GM23338 (cell line): ENCODE measurements around the gene CD63. TPM values are rescaled to one million over a fixed set of nuclear protein-coding genes. Genes with fewer than 3 reads are reported as not detected.

Source experiments
- ATAC-seq: fragments of 200-7000 bp; cut with Tn5 transposase; 3 replicates; pipeline ENCODE4 v1.9.1; 2020
- DNase-seq: peaks from one replicate; pipeline ENCODE4 v3.0.0-alpha.2; 2015; ENCODE audit warnings: low spot score
- H2AFZ ChIP-seq: fragments of 200-600 bp; sonication (generic); 2 replicates; pipeline ENCODE4 v1.8.0; 2016; ENCODE audit warnings: antibody characterized with exemption, mild to moderate bottlenecking, moderate library complexity
- H3F3A ChIP-seq: fragments of 200-600 bp; sonication (generic); replicated peaks from 2 replicates; pipeline ENCODE4 v1.8.0; 2017; ENCODE audit warnings: antibody characterized with exemption, mixed run types, low read depth
- H3K27ac ChIP-seq: fragments of 200-600 bp; sonication (generic); 2 replicates; pipeline ENCODE4 v1.6.1; 2016; ENCODE audit warnings: low read depth
- H3K27me3 ChIP-seq: fragments of 200-600 bp; sonication (generic); 2 replicates; pipeline ENCODE4 v1.8.0; 2016; ENCODE audit warnings: mild to moderate bottlenecking, mixed run types, moderate library complexity; ENCODE audit not compliant: insufficient read depth
- H3K36me3 ChIP-seq: fragments of 200-600 bp; sonication (generic); 2 replicates; pipeline ENCODE4 v1.8.0; 2016; ENCODE audit warnings: mild to moderate bottlenecking; ENCODE audit not compliant: insufficient read depth
- H3K4me1 ChIP-seq: fragments of 200-600 bp; sonication (generic); 2 replicates; pipeline ENCODE4 v1.8.0; 2016; ENCODE audit warnings: mild to moderate bottlenecking, moderate library complexity; ENCODE audit not compliant: insufficient read depth
- H3K4me2 ChIP-seq: fragments of 200-600 bp; sonication (generic); 2 replicates; pipeline ENCODE4 v1.7.1; 2017; ENCODE audit warnings: mixed run types
- H3K4me3 ChIP-seq: fragments of 200-600 bp; sonication (generic); 2 replicates; pipeline ENCODE4 v1.6.1; 2016; ENCODE audit warnings: mixed run types
- H3K79me2 ChIP-seq: fragments of 200-600 bp; sonication (generic); replicated peaks from 2 replicates; pipeline ENCODE4 v1.8.0; 2017; ENCODE audit warnings: mild to moderate bottlenecking; ENCODE audit not compliant: insufficient read depth
- H3K9me2 ChIP-seq: fragments of 200-600 bp; sonication (generic); 2 replicates; pipeline ENCODE4 v1.8.0; 2017; ENCODE audit not compliant: insufficient read depth
- H4K20me1 ChIP-seq: fragments of 200-600 bp; sonication (generic); replicated peaks from 2 replicates; pipeline ENCODE4 v1.8.0; 2017; ENCODE audit warnings: mild to moderate bottlenecking; ENCODE audit not compliant: insufficient read depth
- H3K27ac Mint-ChIP-seq: 2 replicates; pipeline ENCODE4 v1.8.0; 2020; ENCODE audit warnings: inconsistent platforms, mild to moderate bottlenecking, moderate library complexity, mixed read lengths
- H3K27me3 Mint-ChIP-seq: 3 replicates; pipeline ENCODE4 v1.8.0; 2022; ENCODE audit warnings: low read depth, mild to moderate bottlenecking, moderate library complexity, mixed read lengths, inconsistent platforms; ENCODE audit not compliant: insufficient read depth, poor library complexity
- H3K36me3 Mint-ChIP-seq: 3 replicates; pipeline ENCODE4 v1.8.0; 2021; ENCODE audit warnings: low read depth, mild to moderate bottlenecking, inconsistent platforms, moderate library complexity, mixed read lengths
- H3K4me1 Mint-ChIP-seq: 3 replicates; pipeline ENCODE4 v1.8.0; 2020; ENCODE audit warnings: mild to moderate bottlenecking, inconsistent platforms, mixed read lengths
- H3K4me3 Mint-ChIP-seq: 3 replicates; pipeline ENCODE4 v1.8.0; 2021; ENCODE audit warnings: moderate library complexity, mild to moderate bottlenecking, inconsistent platforms, mixed read lengths
- H3K9me3 Mint-ChIP-seq: 3 replicates; pipeline ENCODE4 v1.8.0; 2020; ENCODE audit warnings: moderate library complexity, mild to moderate bottlenecking, inconsistent platforms, mixed read lengths
- CREB1 ChIP-seq: fragments of 250-450 bp; sonication (Bioruptor Pico); IDR thresholded peaks from 2 replicates; pipeline ENCODE4 v1.5.0; 2020; ENCODE audit warnings: low read depth, mild to moderate bottlenecking, moderate library complexity
- EZH2 ChIP-seq: fragments of 200-600 bp; sonication (generic); IDR thresholded peaks from one replicate; pipeline ENCODE4 v1.8.0; 2017; ENCODE audit warnings: antibody characterized with exemption, mild to moderate bottlenecking, low read depth; ENCODE audit not compliant: unreplicated experiment
- EZH2phosphoT487 ChIP-seq: fragments of 200-600 bp; sonication (generic); IDR thresholded peaks from one replicate; pipeline ENCODE4 v1.8.1; 2018; ENCODE audit warnings: antibody characterized with exemption; ENCODE audit not compliant: unreplicated experiment
- JUNB ChIP-seq: IDR thresholded peaks from one replicate; pipeline ENCODE4 v1.6.1; 2016; ENCODE audit warnings: antibody characterized with exemption; ENCODE audit not compliant: unreplicated experiment
- NANOG ChIP-seq: IDR thresholded peaks from 2 replicates; pipeline ENCODE4 v1.6.1; 2016; ENCODE audit warnings: antibody characterized with exemption, borderline replicate concordance
- POLR2AphosphoS5 ChIP-seq: IDR thresholded peaks from 2 replicates; pipeline ENCODE4 v1.6.1; 2016; ENCODE audit warnings: antibody characterized with exemption, low read depth
- ZNF331 ChIP-seq: fragments of 250-450 bp; sonication (Bioruptor Pico); IDR thresholded peaks from 2 replicates; pipeline ENCODE4 v1.5.0; 2020; ENCODE audit warnings: low read depth, mild to moderate bottlenecking, moderate library complexity
- polyA plus RNA-seq: library from polyadenylated mRNA; unstranded; fragments of >200 nt; fragmentation: Nextera tagmentation; extraction: Ambion mirVana; gene quantifications from 2 replicates; pipeline ENCODE4 v1.2.1, GENCODE V29; 2016
- total RNA-seq: library from RNA; depleted of rRNA; stranded (reverse); fragments of >200 nt; shearing (Covaris generic); gene quantifications from 2 replicates; pipeline ENCODE4 v1.2.3, GENCODE V29; 2014
- TF ChIP-seq, protein P1 (sequence below), 2 experiments: fragments of 200-600 bp in 1 of 2; sonication (generic) in 1 of 2; conservative IDR thresholded peaks; 2 replicates each; pipeline versions ENCODE4 v1.5.1 to v1.6.1; 2016 to 2017; ENCODE audit warnings: antibody characterized with exemption in 2 of 2, low read depth in 2 of 2, mild to moderate bottlenecking in 2 of 2, moderate library complexity in 1 of 2
- TF ChIP-seq, protein P2 (sequence below): IDR thresholded peaks from 2 replicates; pipeline ENCODE4 v1.6.1; 2016; ENCODE audit warnings: antibody characterized with exemption

Gene CD63
- total and polyA plus RNA-seq, 2 experiments from 2014 or later: 294 to 685 TPM

DNA sequence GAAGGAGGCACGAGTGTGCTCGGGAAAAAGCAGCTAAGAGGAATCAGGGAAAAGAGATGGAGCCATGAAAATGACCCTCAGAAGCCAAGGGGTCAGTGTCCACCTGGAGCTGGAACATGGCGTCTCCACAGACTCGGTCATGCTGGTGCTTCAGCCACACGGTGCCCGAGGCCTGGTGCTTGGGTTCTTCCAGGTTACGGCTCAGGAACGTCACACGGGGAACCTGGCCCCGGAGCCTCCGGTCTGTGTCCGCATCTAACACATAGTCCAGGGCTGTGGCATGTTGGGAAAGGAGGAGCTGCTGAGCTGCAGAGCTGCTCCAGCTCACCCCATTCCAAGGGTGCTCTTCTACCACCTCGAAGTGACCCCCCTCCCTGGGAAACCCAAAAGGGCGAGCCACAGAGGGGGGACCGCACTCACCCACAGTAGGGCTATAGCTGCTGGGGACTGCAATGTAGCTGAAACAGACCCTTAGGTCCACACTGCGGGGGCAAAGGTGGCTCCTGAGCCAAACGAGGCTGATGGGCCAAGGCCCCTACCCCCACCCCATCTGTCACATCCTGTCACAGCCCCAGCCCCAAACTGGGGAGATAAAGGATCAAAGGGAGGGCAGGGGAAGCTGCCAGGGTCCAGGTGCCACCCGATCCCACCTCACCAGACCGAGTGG is 31.9 kb downstream of the CD63 start:
- H3K4me1 Mint-ChIP-seq: peaks cover 2% of the 10 kb centered on the region; the same call in 1 of the 3 replicates
- Histone ChIP-seq H3K4me3 (no peak overlapping the region), H3K4me1 (no peaks in the 10 kb centered on the region), H3F3A (no peaks in the 10 kb centered on the region), H3K27ac (no peak overlapping the region), H3K27me3 (no peaks in the 10 kb centered on the region), H2AFZ (no peak overlapping the region), H4K20me1 (no peaks in the 10 kb centered on the region; the same call in 1 of the 2 replicates), H3K36me3 (no peaks in the 10 kb centered on the region), H3K4me2 (no peak overlapping the region), H3K9me2 (no peaks in the 10 kb centered on the region), H3K79me2 (no peaks in the 10 kb centered on the region)
- no peak for ATAC-seq
- no peak for DNase-seq
- peaks cover 28% of the 10 kb centered on the region for H3K36me3 Mint-ChIP-seq
- H3K9me3 Mint-ChIP-seq: no peaks in the 10 kb centered on the region
- TF ChIP-seq NANOG: no peak
- TF ChIP-seq JUNB: no peak
- TF ChIP-seq ZNF331 (CRISPR knock-in tag): no peak
- TF ChIP-seq, protein P1, sequence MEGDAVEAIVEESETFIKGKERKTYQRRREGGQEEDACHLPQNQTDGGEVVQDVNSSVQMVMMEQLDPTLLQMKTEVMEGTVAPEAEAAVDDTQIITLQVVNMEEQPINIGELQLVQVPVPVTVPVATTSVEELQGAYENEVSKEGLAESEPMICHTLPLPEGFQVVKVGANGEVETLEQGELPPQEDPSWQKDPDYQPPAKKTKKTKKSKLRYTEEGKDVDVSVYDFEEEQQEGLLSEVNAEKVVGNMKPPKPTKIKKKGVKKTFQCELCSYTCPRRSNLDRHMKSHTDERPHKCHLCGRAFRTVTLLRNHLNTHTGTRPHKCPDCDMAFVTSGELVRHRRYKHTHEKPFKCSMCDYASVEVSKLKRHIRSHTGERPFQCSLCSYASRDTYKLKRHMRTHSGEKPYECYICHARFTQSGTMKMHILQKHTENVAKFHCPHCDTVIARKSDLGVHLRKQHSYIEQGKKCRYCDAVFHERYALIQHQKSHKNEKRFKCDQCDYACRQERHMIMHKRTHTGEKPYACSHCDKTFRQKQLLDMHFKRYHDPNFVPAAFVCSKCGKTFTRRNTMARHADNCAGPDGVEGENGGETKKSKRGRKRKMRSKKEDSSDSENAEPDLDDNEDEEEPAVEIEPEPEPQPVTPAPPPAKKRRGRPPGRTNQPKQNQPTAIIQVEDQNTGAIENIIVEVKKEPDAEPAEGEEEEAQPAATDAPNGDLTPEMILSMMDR (conservative IDR thresholded peaks at IDR 0.05; ENCODE audit: low read depth in 2 of 2): no peak
- no peak for TF ChIP-seq EZH2
- no peak for TF ChIP-seq CREB1 (CRISPR knock-in tag)
- TF ChIP-seq, protein P2, sequence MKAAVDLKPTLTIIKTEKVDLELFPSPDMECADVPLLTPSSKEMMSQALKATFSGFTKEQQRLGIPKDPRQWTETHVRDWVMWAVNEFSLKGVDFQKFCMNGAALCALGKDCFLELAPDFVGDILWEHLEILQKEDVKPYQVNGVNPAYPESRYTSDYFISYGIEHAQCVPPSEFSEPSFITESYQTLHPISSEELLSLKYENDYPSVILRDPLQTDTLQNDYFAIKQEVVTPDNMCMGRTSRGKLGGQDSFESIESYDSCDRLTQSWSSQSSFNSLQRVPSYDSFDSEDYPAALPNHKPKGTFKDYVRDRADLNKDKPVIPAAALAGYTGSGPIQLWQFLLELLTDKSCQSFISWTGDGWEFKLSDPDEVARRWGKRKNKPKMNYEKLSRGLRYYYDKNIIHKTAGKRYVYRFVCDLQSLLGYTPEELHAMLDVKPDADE: no peak
- no peak for TF ChIP-seq EZH2phosphoT487
- no peak overlapping the region for H3K27ac Mint-ChIP-seq
- no peak overlapping the region for H3K4me3 Mint-ChIP-seq
- peaks cover 9% of the 10 kb centered on the region for H3K27me3 Mint-ChIP-seq

DNA sequence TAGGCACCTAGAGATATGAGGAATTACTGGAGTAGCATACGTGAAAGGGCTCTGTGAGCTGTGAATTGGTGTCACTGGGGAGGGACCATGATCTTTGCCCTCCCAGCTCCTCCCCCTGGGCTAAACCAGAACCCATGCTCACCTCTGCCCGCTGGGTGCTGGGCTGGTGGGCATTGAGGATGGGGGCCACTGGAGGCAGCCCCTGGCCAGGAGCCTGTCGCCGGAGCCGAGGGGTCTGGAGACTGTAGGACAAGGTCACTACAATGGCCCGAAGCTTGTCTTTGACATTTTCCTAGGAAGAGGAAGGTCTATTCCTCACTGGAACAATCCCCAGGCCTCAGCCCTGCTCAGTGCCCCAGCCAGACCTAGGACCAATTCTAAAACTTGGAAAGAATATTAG is 32.7 kb downstream of the CD63 start:
- no peak overlapping the region for H2AFZ ChIP-seq
- H3K4me2 ChIP-seq: no peak overlapping the region
- no peaks in the 10 kb centered on the region for H3K27me3 ChIP-seq
- Mint-ChIP-seq H3K27me3 (peaks cover 10% of the 10 kb centered on the region), H3K27ac (no peak overlapping the region), H3K4me3 (no peak overlapping the region), H3K9me3 (no peaks in the 10 kb centered on the region), H3K4me1 (peaks cover 2% of the 10 kb centered on the region; the same call in 1 of the 3 replicates), H3K36me3 (peaks cover 30% of the 10 kb centered on the region)
- no peaks in the 10 kb centered on the region for H3K79me2 ChIP-seq
- no peaks in the 10 kb centered on the region for H3K4me1 ChIP-seq
- no peak for ATAC-seq
- no peaks in the 10 kb centered on the region for H3K9me2 ChIP-seq
- no peak for DNase-seq
- TF ChIP-seq NANOG: no peak
- TF ChIP-seq POLR2AphosphoS5: no peak
- no peak for TF ChIP-seq JUNB
- H3K27ac ChIP-seq: no peak overlapping the region
- H3K4me3 ChIP-seq: no peak overlapping the region
- no peaks in the 10 kb centered on the region for H3K36me3 ChIP-seq
- H4K20me1 ChIP-seq: no peaks in the 10 kb centered on the region
- no peaks in the 10 kb centered on the region for H3F3A ChIP-seq
